ENCODE measurements around the gene PLAAT5. TPM values are rescaled to one million over a fixed set of nuclear protein-coding genes. Genes with fewer than 3 reads are reported as not detected.
"Not testable (repeated sequence)": the region's sequence is repeated elsewhere in the genome, so short reads cannot be mapped to it uniquely, and the experiment has no call there.

Gene PLAAT5, protein sequence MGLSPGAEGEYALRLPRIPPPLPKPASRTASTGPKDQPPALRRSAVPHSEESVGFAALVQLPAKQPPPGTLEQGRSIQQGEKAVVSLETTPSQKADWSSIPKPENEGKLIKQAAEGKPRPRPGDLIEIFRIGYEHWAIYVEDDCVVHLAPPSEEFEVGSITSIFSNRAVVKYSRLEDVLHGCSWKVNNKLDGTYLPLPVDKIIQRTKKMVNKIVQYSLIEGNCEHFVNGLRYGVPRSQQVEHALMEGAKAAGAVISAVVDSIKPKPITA
- not detected for polyA plus RNA-seq (2013, experiment 1 of 2)
- polyA plus RNA-seq (2013, experiment 2 of 2) = not detected

DNA sequence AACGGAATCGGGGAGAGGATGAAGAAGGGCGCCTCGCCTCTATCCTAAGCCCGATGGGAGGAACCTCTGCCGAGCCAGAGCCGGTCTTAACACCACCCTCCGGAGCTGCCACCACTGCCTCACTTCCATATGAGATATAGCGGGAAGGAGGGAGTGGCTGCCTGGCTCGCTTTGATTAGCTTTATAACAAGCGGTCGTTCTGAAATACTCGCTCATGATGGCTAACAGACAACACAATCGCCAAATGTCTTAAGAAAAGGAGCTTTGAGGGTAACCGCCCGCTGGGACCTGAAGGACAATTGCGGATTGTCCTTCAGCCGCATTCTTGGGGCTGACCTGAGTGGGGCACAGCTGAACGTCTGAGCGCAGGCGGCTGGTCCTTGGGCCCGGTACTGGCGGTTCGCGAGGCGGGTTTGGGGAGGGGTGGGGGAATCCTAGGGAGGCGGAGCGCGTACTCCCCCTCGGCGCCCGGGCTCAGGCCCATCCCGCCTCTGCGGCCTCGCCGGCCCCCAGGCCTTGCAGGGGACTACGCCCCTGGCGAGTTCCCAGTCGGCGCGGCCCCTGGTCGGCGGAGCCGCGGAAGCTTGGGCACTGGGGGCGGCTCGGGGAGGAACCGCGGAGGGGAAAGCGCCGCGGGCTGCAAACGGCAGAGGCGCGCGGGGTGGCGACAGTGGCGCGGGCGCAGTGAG is at the start of gene PLAAT5:
PLAAT5 (minus strand) TSS at position 617 of the 689 bp plus-strand sequence; CDS start at position 484, 133 bp downstream.
- Histone ChIP-seq H3K36me3 (ENCODE audit: control insufficient read depth, insufficient read depth, low read length) (no peaks in the 10 kb centered on the region), H3K4me1 (ENCODE audit: control insufficient read depth, insufficient read depth, low read length, poor library complexity, severe bottlenecking) (no peaks in the 10 kb centered on the region), H3K9me3 (ENCODE audit: control insufficient read depth, low read length) (peaks cover under 1% of the 10 kb centered on the region), H3K27ac (ENCODE audit: low read depth, low read length, severe bottlenecking) (no peak within 1 kb of the TSS), H3K4me3 (ENCODE audit: extremely low read depth, insufficient read depth, low read length, poor library complexity, severe bottlenecking) (peak within 1 kb of the TSS; percentile 7)
- WGBS, 2 experiments (ENCODE audit: insufficient coverage in 2 of 2) = 78 to 79% methylated on average over 40 to 46 of the region's 60 CpGs

DNA sequence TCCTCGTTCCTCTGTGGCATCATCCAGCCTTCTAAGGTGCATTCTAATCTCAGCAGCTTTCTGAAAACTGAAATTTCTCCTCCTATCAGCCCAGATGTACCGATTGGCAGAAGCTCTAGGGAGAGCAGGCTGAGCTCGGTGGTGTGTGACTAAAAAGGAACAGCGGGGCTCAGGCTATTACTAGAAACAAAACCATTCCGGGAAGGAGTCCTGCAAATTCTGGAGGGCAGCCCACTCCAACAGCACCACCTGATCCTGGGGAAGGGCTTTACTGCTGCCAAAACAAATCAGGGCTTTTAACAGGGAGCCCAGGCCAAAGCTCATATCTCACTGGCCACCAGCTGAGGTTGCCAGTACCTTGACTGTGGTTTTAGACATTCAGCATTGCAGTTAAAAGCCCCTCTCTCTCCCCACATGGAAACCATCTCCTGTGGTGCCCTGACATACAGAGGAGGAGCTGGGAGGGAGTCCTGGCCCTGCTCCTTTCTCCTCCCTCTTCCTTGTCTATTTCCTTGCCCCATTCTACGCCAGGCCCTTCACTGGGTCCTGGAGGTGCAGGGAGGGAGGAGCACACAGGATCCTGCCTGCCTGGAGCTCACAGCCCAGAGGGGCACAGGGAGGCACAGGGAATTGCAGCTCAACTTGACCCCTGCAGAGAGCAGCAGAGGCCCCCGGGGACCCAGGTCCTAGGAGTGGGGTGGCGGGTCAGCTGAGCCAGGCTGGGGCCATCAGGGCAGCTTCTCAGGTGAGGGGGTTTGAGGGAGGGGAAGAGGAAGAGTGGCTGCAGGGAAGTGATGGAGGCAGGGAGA is 46.5 kb upstream of the PLAAT5 start:
- no peak overlapping the region for H3K4me3 ChIP-seq (ENCODE audit: extremely low read depth, insufficient read depth, low read length, poor library complexity, severe bottlenecking)
- WGBS, 2 experiments (ENCODE audit: insufficient coverage in 2 of 2) = 73 to 89% methylated on average over 3 to 4 of the region's 8 CpGs

DNA sequence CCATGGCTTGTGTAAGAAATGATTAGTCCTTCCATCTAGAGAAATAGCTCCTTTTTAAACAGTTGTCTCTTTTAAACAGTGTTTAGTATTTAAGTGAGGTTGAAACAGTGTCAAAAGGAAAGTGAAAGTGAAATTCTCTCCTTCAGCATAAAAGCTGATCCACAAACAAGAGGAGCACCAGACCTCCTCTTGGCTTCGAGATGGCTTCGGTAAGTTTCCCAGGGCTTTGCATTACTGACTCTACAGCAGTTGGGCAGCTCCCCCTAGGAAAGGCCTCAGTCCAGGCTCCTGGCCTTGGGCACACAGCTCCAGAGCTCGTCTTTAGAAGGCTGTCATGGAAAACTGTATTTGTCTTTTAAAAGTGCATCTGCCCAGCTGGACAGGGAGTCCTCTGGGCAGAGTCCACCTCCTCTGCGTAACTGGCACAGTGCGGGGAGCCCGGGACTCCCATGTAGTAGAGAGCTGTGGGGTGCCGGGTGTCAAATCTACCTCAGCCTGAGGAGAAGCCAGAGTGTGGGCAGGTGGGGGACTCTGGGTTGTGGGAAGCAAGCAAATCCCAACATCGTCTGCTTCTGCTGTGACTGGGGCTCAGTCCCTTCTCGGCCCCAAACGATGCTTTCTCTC is 45.8 kb upstream of the PLAAT5 start, which contains the start of gene PLAAT4:
PLAAT4 (plus strand) TSS at position 140 of the 624 bp plus-strand sequence; CDS start at position 201, 61 bp downstream.
- peaks cover 13% of the 10 kb centered on the region for H3K4me1 ChIP-seq (ENCODE audit: control insufficient read depth, insufficient read depth, low read length, poor library complexity, severe bottlenecking)
- H3K9me3 ChIP-seq (ENCODE audit: control insufficient read depth, low read length) = no peaks in the 10 kb centered on the region
- H3K4me3 ChIP-seq (ENCODE audit: extremely low read depth, insufficient read depth, low read length, poor library complexity, severe bottlenecking) = no peak within 1 kb of the TSS
- H3K36me3 ChIP-seq (ENCODE audit: control insufficient read depth, insufficient read depth, low read length) = no peaks in the 10 kb centered on the region
- 90 to 93% methylated on average over 10 of the region's 10 CpGs for WGBS, 2 experiments (ENCODE audit: insufficient coverage in 2 of 2)
- H3K27ac ChIP-seq (ENCODE audit: low read depth, low read length, severe bottlenecking) = no peak within 1 kb of the TSS

More for the DNA sequence above, 46.5 kb upstream of the PLAAT5 start:
- Histone ChIP-seq H3K27ac (ENCODE audit: low read depth, low read length, severe bottlenecking) (no peak overlapping the region), H3K9me3 (ENCODE audit: control insufficient read depth, low read length) (no peaks in the 10 kb centered on the region), H3K36me3 (ENCODE audit: control insufficient read depth, insufficient read depth, low read length) (no peaks in the 10 kb centered on the region), H3K4me1 (ENCODE audit: control insufficient read depth, insufficient read depth, low read length, poor library complexity, severe bottlenecking) (peaks cover 9% of the 10 kb centered on the region)

DNA sequence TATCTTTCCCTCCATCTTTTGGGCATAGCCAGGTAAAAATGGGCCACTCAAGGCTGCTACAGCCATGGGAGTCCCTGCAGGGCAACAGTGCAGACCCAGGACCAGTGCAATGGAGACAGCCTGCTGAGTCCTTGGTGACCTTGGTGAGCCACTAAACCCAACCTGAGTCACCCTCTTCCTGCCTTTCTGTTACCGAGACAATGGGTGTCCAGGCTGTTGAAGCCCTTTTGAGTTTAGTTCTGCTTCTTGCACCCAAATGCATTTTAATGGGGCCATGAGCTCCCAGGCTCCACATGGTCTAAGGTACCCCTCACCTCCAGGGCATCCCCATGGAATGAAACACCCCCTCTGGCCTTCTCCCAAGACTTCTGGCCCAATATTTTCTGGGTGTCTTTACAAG is 44.8 kb upstream of the PLAAT5 start:
- Histone ChIP-seq H3K9me3 (ENCODE audit: control insufficient read depth, low read length) (no peaks in the 10 kb centered on the region), H3K4me1 (ENCODE audit: control insufficient read depth, insufficient read depth, low read length, poor library complexity, severe bottlenecking) (peaks cover 13% of the 10 kb centered on the region), H3K27ac (ENCODE audit: low read depth, low read length, severe bottlenecking) (no peak overlapping the region), H3K4me3 (ENCODE audit: extremely low read depth, insufficient read depth, low read length, poor library complexity, severe bottlenecking) (no peak overlapping the region), H3K36me3 (ENCODE audit: control insufficient read depth, insufficient read depth, low read length) (no peaks in the 10 kb centered on the region)
- 90 to 100% methylated on average over 1 of the region's 1 CpG for WGBS, 2 experiments (ENCODE audit: insufficient coverage in 2 of 2)

DNA sequence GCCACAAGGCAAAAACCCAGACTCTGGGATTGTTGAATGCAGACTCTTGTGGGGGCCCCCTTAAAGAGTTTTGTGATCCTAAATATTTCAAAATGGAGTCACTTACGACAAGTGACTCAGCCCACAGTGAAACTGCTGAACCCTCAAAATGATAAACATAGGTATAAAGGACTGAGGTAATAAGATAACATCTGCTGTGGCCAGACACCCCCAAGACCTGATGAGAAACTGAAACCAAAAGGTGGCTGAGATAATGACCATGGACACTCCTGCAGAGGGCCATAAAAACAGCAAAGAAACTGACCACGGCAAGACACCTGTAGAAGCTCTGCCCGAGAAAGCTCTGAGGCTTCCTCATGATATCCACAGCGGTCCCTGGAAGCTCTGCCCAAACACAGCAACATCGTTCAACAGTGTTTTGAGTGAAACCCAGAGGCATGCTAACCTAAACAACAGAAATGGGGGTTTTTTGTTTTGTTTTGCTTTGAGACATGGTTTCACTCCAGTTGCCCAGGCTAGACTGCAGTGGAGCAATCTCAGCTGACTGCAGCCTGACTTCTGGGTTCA is 44.0 kb upstream of the PLAAT5 start:
- Histone ChIP-seq H3K4me3 (ENCODE audit: extremely low read depth, insufficient read depth, low read length, poor library complexity, severe bottlenecking) (no peak overlapping the region), H3K27ac (ENCODE audit: low read depth, low read length, severe bottlenecking) (no peak overlapping the region), H3K9me3 (ENCODE audit: control insufficient read depth, low read length) (no peaks in the 10 kb centered on the region), H3K36me3 (ENCODE audit: control insufficient read depth, insufficient read depth, low read length) (no peaks in the 10 kb centered on the region), H3K4me1 (ENCODE audit: control insufficient read depth, insufficient read depth, low read length, poor library complexity, severe bottlenecking) (peaks cover 13% of the 10 kb centered on the region)
- WGBS, 2 experiments (ENCODE audit: insufficient coverage in 2 of 2) = 93 to 95% methylated on average over 4 of the region's 5 CpGs

DNA sequence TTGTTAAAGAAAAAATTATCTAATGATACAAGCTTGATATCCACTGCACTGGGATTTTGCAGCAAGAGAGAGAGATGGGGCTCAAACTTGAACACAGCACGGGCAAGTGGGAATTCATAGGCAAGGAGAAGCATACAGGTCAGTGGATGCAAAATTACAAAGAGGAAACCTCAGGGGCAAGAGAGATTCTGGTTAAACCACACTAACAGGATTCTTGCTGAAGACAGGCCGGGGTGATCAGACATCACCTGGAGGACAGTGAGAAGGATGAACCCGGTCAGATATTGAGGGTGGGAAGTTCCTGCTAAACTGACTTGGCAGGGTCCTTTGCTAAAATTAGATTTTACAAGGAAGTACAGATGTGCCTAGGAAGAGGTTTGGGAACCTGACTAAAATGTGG is 43.1 kb upstream of the PLAAT5 start:
- Histone ChIP-seq H3K9me3 (ENCODE audit: control insufficient read depth, low read length) (no peaks in the 10 kb centered on the region), H3K4me1 (ENCODE audit: control insufficient read depth, insufficient read depth, low read length, poor library complexity, severe bottlenecking) (peaks cover 16% of the 10 kb centered on the region), H3K27ac (ENCODE audit: low read depth, low read length, severe bottlenecking) (no peak overlapping the region), H3K36me3 (ENCODE audit: control insufficient read depth, insufficient read depth, low read length) (no peaks in the 10 kb centered on the region), H3K4me3 (ENCODE audit: extremely low read depth, insufficient read depth, low read length, poor library complexity, severe bottlenecking) (no peak overlapping the region)
- 85 to 88% methylated on average over 3 of the region's 3 CpGs for WGBS, 2 experiments (ENCODE audit: insufficient coverage in 2 of 2)

DNA sequence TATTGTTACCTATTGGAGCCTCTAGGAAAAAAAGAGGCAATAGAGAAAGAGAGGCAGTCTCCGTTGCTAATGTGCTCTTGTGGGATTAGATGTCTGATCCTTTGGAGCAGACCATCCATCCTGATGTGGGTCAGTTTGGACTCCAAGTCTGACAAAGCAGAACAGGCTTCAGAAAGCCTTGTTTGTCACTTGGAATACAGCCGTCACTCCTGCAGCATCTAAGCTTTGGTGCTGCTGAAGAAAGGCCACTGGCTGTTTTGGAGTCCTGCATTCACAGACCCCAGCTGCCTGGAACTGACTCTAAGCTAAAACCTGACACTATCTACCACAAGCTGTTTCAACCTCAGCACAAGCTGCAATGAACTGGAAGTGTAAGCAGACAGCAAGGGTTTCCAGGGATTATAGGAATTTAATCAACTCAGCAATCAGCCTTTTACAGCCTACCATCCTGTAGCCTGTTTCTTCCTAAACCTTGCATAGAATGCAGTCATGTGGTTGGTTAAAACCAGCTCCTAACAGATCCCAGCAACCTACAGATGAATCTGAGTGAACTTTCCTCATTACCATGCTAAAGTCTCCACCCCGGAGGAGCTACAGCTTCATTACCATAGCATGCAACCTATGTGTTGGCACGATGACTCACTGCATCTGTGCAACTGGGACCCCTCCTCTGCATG is 42.0 kb upstream of the PLAAT5 start:
- H3K36me3 ChIP-seq (ENCODE audit: control insufficient read depth, insufficient read depth, low read length) = no peaks in the 10 kb centered on the region
- H3K4me1 ChIP-seq (ENCODE audit: control insufficient read depth, insufficient read depth, low read length, poor library complexity, severe bottlenecking) = peaks cover 16% of the 10 kb centered on the region
- H3K27ac ChIP-seq (ENCODE audit: low read depth, low read length, severe bottlenecking) = no peak overlapping the region
- no peak overlapping the region for H3K4me3 ChIP-seq (ENCODE audit: extremely low read depth, insufficient read depth, low read length, poor library complexity, severe bottlenecking)
- no peaks in the 10 kb centered on the region for H3K9me3 ChIP-seq (ENCODE audit: control insufficient read depth, low read length)
- WGBS, 2 experiments (ENCODE audit: insufficient coverage in 2 of 2) = 62 to 92% methylated on average over 2 to 4 of the region's 4 CpGs

DNA sequence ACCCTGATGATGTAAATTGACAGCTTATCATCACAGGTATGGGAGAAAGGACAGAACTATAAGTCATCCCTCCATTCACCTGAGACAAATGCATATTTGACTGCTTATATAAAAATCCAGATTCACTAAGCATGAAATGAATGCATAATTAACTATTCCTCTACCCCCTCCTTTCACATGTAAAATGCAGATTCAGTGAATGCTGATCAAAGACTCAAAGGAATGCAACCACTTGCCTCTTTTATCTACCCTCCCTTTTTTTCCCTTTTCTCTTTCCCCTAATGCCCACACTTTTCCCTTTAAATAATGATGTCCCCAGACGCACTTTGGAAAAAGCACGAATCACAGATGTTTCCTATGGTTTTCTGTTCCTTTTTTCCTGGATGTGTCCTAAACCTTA is 41.1 kb upstream of the PLAAT5 start:
- Histone ChIP-seq H3K4me1 (ENCODE audit: control insufficient read depth, insufficient read depth, low read length, poor library complexity, severe bottlenecking) (peaks cover 16% of the 10 kb centered on the region), H3K9me3 (ENCODE audit: control insufficient read depth, low read length) (no peaks in the 10 kb centered on the region), H3K27ac (ENCODE audit: low read depth, low read length, severe bottlenecking) (no peak overlapping the region), H3K4me3 (ENCODE audit: extremely low read depth, insufficient read depth, low read length, poor library complexity, severe bottlenecking) (no peak overlapping the region), H3K36me3 (ENCODE audit: control insufficient read depth, insufficient read depth, low read length) (no peaks in the 10 kb centered on the region)
- 55 to 63% methylated on average over 2 of the region's 2 CpGs for WGBS, 2 experiments (ENCODE audit: insufficient coverage in 2 of 2)

DNA sequence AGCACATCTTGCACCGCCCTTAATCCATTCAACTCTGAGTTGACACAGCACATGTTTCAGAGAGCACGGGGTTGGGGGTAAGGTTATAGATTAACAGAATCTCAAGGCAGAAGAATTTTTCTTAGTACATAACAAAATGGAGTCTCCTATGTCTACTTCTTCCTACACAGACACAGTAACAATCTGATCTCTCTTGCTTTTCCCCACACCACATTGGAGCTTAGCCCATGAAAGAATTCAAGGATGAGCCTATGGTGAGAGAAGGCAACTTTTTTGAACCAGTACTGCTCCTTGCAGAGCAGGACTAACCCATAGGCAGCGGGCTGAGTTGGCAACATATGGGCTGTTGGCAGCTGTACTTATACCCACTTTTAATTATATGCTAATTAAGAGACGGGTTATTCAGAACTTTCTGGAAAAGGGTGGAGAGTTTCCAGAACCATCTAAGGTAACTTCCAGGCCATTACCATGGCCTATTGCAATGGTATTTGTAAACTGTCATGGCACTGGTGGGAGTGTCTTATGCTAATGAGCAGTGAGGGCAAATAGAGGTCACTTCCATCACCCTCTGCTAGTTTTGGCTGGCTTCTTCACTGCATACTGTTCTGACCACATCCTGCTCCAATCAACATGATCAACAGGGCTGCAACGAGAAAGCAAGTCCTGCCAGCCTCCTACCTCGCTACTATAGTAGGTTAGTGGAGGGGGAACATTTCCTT is 40.3 kb upstream of the PLAAT5 start:
- no CpG with 5 or more reads among the region's 6 CpGs for WGBS, 2 experiments (ENCODE audit: insufficient coverage in 2 of 2)
- not testable (repeated sequence) for H3K4me3 ChIP-seq (ENCODE audit: extremely low read depth, insufficient read depth, low read length, poor library complexity, severe bottlenecking); H3K27ac ChIP-seq (ENCODE audit: low read depth, low read length, severe bottlenecking); H3K36me3 ChIP-seq (ENCODE audit: control insufficient read depth, insufficient read depth, low read length); H3K9me3 ChIP-seq (ENCODE audit: control insufficient read depth, low read length)
- H3K4me1 ChIP-seq (ENCODE audit: control insufficient read depth, insufficient read depth, low read length, poor library complexity, severe bottlenecking) = peaks cover 16% of the 10 kb centered on the region
